Neural cell (in vitro differentiated cells): ENCODE measurements around the gene CSGALNACT2. TPM values are rescaled to one million over a fixed set of nuclear protein-coding genes. Genes with fewer than 3 reads are reported as not detected.

Experiments
- H2AFZ ChIP-seq: fragments of 200-600, 300-800 bp; sonication (generic), shearing (Covaris generic); 2 replicates; pipeline ENCODE4 v1.6.0; 2014; ENCODE audit warnings: low read depth, mild to moderate bottlenecking, antibody characterized with exemption, low read length, moderate library complexity
- H3F3A ChIP-seq: fragments of 200-600 bp; shearing (Covaris generic); 2 replicates; pipeline ENCODE4 v1.6.1; 2016; ENCODE audit warnings: mild to moderate bottlenecking, moderate library complexity, mixed read lengths, antibody characterized with exemption, low read length; ENCODE audit not compliant: insufficient read depth, poor library complexity, severe bottlenecking
- H3K27ac ChIP-seq: fragments of 200-600, 300-800 bp; sonication (generic), shearing (Covaris generic); 2 replicates; pipeline ENCODE4 v1.5.1; 2014; ENCODE audit warnings: mild to moderate bottlenecking, low read length, moderate library complexity
- H3K27me3 ChIP-seq: fragments of 300-800, 200-600 bp; sonication (generic), shearing (Covaris generic); 2 replicates; pipeline ENCODE4 v1.6.0; 2014; ENCODE audit warnings: mild to moderate bottlenecking, low read depth, low read length, moderate library complexity; ENCODE audit not compliant: insufficient read depth
- H3K36me3 ChIP-seq: fragments of 300-800, 200-600 bp; sonication (generic), shearing (Covaris generic); 2 replicates; pipeline ENCODE4 v1.5.1; 2014; ENCODE audit warnings: mild to moderate bottlenecking, antibody characterized with exemption, low read length, moderate library complexity; ENCODE audit not compliant: insufficient read depth
- H3K4me2 ChIP-seq: fragments of 300-800, 200-600 bp; sonication (generic), shearing (Covaris generic); 2 replicates; pipeline ENCODE4 v1.6.0; 2014; ENCODE audit warnings: mild to moderate bottlenecking, low read length
- H3K4me3 ChIP-seq: fragments of 300-800, 200-600 bp; sonication (generic), shearing (Covaris generic); 2 replicates; pipeline ENCODE4 v1.5.1; 2014; ENCODE audit warnings: mild to moderate bottlenecking, low read length, moderate library complexity
- H3K79me2 ChIP-seq: fragments of 200-600 bp; shearing (Covaris generic); replicated peaks from 2 replicates; pipeline ENCODE4 v1.6.0; 2014; ENCODE audit warnings: mild to moderate bottlenecking, low read length, moderate library complexity; ENCODE audit not compliant: insufficient read depth
- H3K9ac ChIP-seq: fragments of 300-800, 200-600 bp; sonication (generic), shearing (Covaris generic); 2 replicates; pipeline ENCODE4 v1.6.1; 2016; ENCODE audit warnings: mild to moderate bottlenecking, low read length, mixed read lengths
- H3K9me2 ChIP-seq: fragments of 200-600 bp; shearing (Covaris generic); 2 replicates; pipeline ENCODE4 v1.6.1; 2016; ENCODE audit warnings: mild to moderate bottlenecking, low read length, mixed read lengths; ENCODE audit not compliant: insufficient read depth
- H3K9me3 ChIP-seq: fragments of 200-600, 300-800 bp; sonication (generic), shearing (Covaris generic); 2 replicates; pipeline ENCODE4 v1.6.1; 2016; ENCODE audit warnings: mild to moderate bottlenecking, mixed run types, low read length, moderate library complexity, mixed read lengths
- H4K20me1 ChIP-seq: fragments of 200-600 bp; shearing (Covaris generic); 2 replicates; pipeline ENCODE4 v1.6.1; 2016; ENCODE audit warnings: mild to moderate bottlenecking, mixed run types; ENCODE audit not compliant: insufficient read depth
- CTCF ChIP-seq: fragments of 450-650 bp; IDR thresholded peaks from 2 replicates; pipeline ENCODE4 v1.5.1; 2014; ENCODE audit warnings: antibody characterized with exemption, mild to moderate bottlenecking, moderate library complexity; ENCODE audit not compliant: poor library complexity, severe bottlenecking
- EP300 ChIP-seq: fragments of 450-650 bp; conservative IDR thresholded peaks from 2 replicates; pipeline ENCODE4 v1.6.1; 2014; ENCODE audit warnings: antibody characterized with exemption, mild to moderate bottlenecking, moderate library complexity; ENCODE audit not compliant: poor library complexity, severe bottlenecking
- EZH2 ChIP-seq: fragments of 200-600, 300-800 bp; shearing (Covaris generic), sonication (generic); IDR thresholded peaks from 2 replicates; pipeline ENCODE4 v1.6.1; 2014; ENCODE audit warnings: antibody characterized with exemption, low read length, borderline replicate concordance, mild to moderate bottlenecking; ENCODE audit not compliant: insufficient read depth, poor library complexity, severe bottlenecking
- MXI1 ChIP-seq: fragments of 450-650 bp; conservative IDR thresholded peaks from 2 replicates; pipeline ENCODE4 v1.6.1; 2014; ENCODE audit warnings: antibody characterized with exemption, mild to moderate bottlenecking; ENCODE audit not compliant: poor library complexity, severe bottlenecking
- POLR2AphosphoS5 ChIP-seq: IDR thresholded peaks from 2 replicates; pipeline ENCODE4 v1.6.1; 2012
- RAD21 ChIP-seq: fragments of 450-650 bp; conservative IDR thresholded peaks from 2 replicates; pipeline ENCODE4 v1.6.1; 2014; ENCODE audit warnings: antibody characterized with exemption, mild to moderate bottlenecking, moderate library complexity
- REST ChIP-seq: IDR thresholded peaks from 2 replicates; pipeline ENCODE4 v1.6.1; 2012; ENCODE audit warnings: borderline replicate concordance
- SMC3 ChIP-seq: fragments of 450-650 bp; conservative IDR thresholded peaks from 2 replicates; pipeline ENCODE4 v1.6.1; 2014; ENCODE audit warnings: antibody characterized with exemption, mild to moderate bottlenecking, moderate library complexity; ENCODE audit not compliant: poor library complexity
- TAF1 ChIP-seq: IDR thresholded peaks from 2 replicates; pipeline ENCODE4 v1.6.1; 2012; ENCODE audit warnings: low read depth
- polyA plus RNA-seq: library from polyadenylated mRNA; depleted of rRNA; stranded (reverse); fragments of >200 nt; gene quantifications from 2 replicates; pipeline ENCODE4 v1.2.3, GENCODE V29; 2014

CSGALNACT2 gene
- polyA plus RNA-seq, 1 donor from 2014 or later, result 20.7 TPM

- Histone ChIP-seq H3K9me2 (no peaks in the 10 kb centered on the region), H3K9ac (no peak overlapping the region), H2AFZ (no peak overlapping the region)
These were observed 46.4 kb upstream of the CSGALNACT2 start for GRCh38 chr10:43091846-43092245.

DNA sequence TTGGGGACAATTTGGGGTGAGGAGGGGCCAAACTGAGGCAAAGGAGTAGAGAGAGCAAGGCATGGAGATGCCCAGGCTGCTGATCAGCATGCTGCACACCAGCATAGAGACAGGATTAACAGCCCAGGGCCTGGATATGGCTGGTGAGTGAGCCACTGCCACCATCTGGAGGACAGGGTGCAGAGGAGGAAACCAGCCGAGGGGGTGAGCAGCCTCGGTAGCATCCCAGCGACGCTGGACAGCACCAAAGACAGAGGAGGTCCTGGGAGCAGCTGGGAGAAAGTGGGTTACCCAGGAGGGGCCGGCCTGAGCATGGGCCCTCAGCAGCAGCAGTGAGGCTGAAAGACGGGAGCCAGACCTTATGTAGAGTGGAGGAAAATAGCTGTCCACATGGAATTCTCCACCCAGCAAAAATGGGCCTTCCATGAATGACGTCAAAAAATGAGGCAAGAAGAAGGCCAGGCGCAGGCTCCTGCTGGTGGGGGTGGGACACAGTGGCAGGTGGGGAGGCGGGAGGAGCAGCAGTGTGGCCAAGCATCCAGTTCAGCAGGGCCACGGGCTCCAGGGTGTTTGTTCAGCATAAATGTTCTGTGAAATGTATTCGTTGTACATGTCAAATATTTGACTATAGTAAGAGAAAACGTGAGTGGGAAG, 44.7 kb upstream of the CSGALNACT2 start:
- Histone ChIP-seq H3K4me3 (no peak overlapping the region), H3K27ac (no peak overlapping the region), H3K36me3 (no peaks in the 10 kb centered on the region), H3K4me2 (no peak overlapping the region), H3K9me3 (no peaks in the 10 kb centered on the region), H2AFZ (no peak overlapping the region), H3K27me3 (no peaks in the 10 kb centered on the region), H3K9ac (no peak overlapping the region), H3F3A (no peaks in the 10 kb centered on the region), H3K9me2 (no peaks in the 10 kb centered on the region), H4K20me1 (no peaks in the 10 kb centered on the region), H3K79me2 (no peaks in the 10 kb centered on the region)
- no peak for TF ChIP-seq REST
- TF ChIP-seq EZH2, result no peak
- TF ChIP-seq CTCF, result peak; percentile 25
- TF ChIP-seq MXI1, result no peak
- no peak for TF ChIP-seq EP300
- TF ChIP-seq TAF1, result no peak
- TF ChIP-seq POLR2AphosphoS5, result no peak
- TF ChIP-seq RAD21, result peak; percentile 36
- TF ChIP-seq SMC3, result peak; percentile 30

More at GRCh38 chr10:43091846-43092245, 46.4 kb upstream of the CSGALNACT2 start:
- H3K79me2 ChIP-seq, result no peaks in the 10 kb centered on the region
- no peaks in the 10 kb centered on the region for H3K27me3 ChIP-seq
- no peaks in the 10 kb centered on the region for H4K20me1 ChIP-seq
- no peak overlapping the region for H3K4me2 ChIP-seq
- H3K4me3 ChIP-seq, result no peak overlapping the region
- no peak overlapping the region for H3K27ac ChIP-seq
- H3K9me3 ChIP-seq, result no peaks in the 10 kb centered on the region
- no peaks in the 10 kb centered on the region for H3K36me3 ChIP-seq
- no peaks in the 10 kb centered on the region for H3F3A ChIP-seq
- TF ChIP-seq POLR2AphosphoS5, result no peak
